Measurements from ENCODE around the gene MED27. TPM values are rescaled to one million over a fixed set of nuclear protein-coding genes. Genes with fewer than 3 reads are reported as not detected.

The MED27 gene
- total and polyA plus RNA-seq, 10 of the 15 experiments (the other 5 are each of a cell fraction or from before 2014, with no cell fraction given): 20.3 to 50.3 (median 35.5) TPM

- ChIA-PET SMC1A (ENCODE audit: uncharacterized antibody, unreplicated experiment) (interaction anchor here (0.9 kb wide), 2 partner anchors 9 to 14 kb away, joined by 3 read pairs; no protein-coding TSS in a partner anchor), RAD21 (ENCODE audit: unreplicated experiment) (no interaction called here), CTCF (no interaction called here), POLR2A (no interaction called here)
- Histone ChIP-seq H3K4me3 (no peak overlapping the region), H3K36me3 (ENCODE audit: control insufficient read depth in 2 of 2, insufficient read depth in 2 of 2, low read length in 1 of 2) (no peaks in the 10 kb centered on the region; a peak in 2 of 4 replicates), H3K79me2 (ENCODE audit: control insufficient read depth, insufficient read depth, low read length) (no peaks in the 10 kb centered on the region), H2AFZ (ENCODE audit: control insufficient read depth, low read depth, low read length) (no peak overlapping the region), H3K27ac (ENCODE audit: control insufficient read depth, insufficient read depth) (no peak overlapping the region), H4K20me1 (ENCODE audit: control insufficient read depth, insufficient read depth) (peaks cover 12% of the 10 kb centered on the region), H3K27me3 (replicated peaks in 1 of 2; ENCODE audit: control insufficient read depth in 2 of 2, insufficient read depth in 2 of 2, low read length in 1 of 2) (no peaks in the 10 kb centered on the region), H3K9me3 (replicated peaks; ENCODE audit: control insufficient read depth, insufficient read depth, low read length) (no peaks in the 10 kb centered on the region), H3K9ac (ENCODE audit: control insufficient read depth, insufficient read depth, low read length) (no peak overlapping the region), H3K4me2 (ENCODE audit: control insufficient read depth, insufficient read depth) (no peak overlapping the region), H3K4me1 (ENCODE audit: control insufficient read depth, insufficient read depth, low read length) (no peaks in the 10 kb centered on the region)
- intact Hi-C loops (cut with micrococcal nuclease; ENCODE audit: unreplicated experiment): no loop called here
- DNase-seq (ENCODE audit: low read depth, low spot score) (no peak), FAIRE-seq (no peak), ATAC-seq (no peak)
- TF ChIP-seq E4F1 (IDR thresholded peaks at IDR 0.05; ENCODE audit: borderline replicate concordance, partially characterized antibody) (no peak), HDAC6 (IDR thresholded peaks at IDR 0.05; ENCODE audit: unreplicated experiment) (no peak), GABPA (IDR thresholded peaks at IDR 0.05; ENCODE audit: low read depth) (no peak), RAD51 (IDR thresholded peaks at IDR 0.05) (no peak), ZBTB4 (CRISPR knock-in tag; IDR thresholded peaks at IDR 0.05) (no peak), KLF5 (IDR thresholded peaks at IDR 0.05; ENCODE audit: partially characterized antibody) (no peak), DPF2 (IDR thresholded peaks at IDR 0.05) (no peak), RUNX3 (IDR thresholded peaks at IDR 0.05; ENCODE audit: low read length) (no peak), NR2F1 (conservative IDR thresholded peaks at IDR 0.05) (no peak), ZBTB40 (IDR thresholded peaks at IDR 0.05; ENCODE audit: borderline replicate concordance) (no peak), RAD21 (IDR thresholded peaks at IDR 0.05; ENCODE audit: insufficient read depth, low read depth, low read length) (no peak)
- in situ Hi-C loops (cut with MboI): no loop called here
- no TSS peak for BruUV-seq (replicated peaks)
- 68% methylated on average over 3 of the region's 3 CpGs for WGBS (ENCODE audit: insufficient coverage, insufficient replicate concordance, low lambda C conversion rate, missing lambda C conversion rate)
These were observed 63.2 kb downstream of the MED27 start for GRCh38 chr9:132016456-132016855.
